ENCODE results near the gene CSNK2A1.

DNA sequence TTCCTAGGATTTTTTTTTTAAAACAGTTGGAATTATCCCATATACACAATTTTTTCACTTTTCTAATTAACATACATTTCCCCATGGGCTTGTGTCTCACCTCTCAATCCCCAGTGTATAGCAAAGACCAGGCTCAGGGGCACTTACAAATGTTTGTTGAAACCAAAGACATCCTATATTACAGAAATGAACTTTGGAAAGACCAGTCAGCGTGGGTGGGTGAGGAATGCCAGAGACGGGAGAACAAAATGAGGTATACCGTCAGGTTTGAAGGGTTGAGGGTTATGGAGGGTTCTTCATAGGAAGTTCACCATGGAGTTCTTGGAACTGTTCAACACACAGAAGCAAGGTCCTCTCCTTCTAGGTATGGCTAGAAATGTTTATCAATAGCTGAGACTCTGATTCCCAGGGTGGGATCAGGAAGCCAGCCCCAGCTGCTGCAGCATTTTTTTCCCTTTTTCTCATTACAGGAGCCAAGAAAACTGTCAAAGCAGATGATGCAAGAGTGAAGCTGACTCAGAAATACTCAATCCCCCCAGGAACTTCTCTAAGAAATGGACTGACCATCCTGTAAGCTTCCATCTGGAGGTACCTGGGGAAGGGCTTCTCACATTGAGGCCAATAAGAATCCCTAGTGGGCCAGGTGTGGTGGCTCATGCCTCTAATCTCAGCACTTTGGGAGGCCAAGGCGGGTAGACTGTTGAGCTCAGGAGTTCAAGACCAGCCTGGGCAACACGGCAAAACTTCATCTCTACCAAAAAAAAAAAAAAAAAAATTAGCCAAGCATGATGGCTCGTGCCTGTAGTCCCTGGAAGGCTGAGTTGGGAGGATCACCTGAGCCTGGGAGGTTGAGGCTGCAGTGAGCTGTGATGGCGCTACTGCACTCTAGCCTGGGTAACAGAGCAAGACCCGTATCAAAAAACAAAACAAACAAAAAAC lies 65.3 kb downstream of the CSNK2A1 start:
- no peak for TF ChIP-seq RAD21 (conservative IDR thresholded peaks at IDR 0.05)
- TF ChIP-seq, protein P1, sequence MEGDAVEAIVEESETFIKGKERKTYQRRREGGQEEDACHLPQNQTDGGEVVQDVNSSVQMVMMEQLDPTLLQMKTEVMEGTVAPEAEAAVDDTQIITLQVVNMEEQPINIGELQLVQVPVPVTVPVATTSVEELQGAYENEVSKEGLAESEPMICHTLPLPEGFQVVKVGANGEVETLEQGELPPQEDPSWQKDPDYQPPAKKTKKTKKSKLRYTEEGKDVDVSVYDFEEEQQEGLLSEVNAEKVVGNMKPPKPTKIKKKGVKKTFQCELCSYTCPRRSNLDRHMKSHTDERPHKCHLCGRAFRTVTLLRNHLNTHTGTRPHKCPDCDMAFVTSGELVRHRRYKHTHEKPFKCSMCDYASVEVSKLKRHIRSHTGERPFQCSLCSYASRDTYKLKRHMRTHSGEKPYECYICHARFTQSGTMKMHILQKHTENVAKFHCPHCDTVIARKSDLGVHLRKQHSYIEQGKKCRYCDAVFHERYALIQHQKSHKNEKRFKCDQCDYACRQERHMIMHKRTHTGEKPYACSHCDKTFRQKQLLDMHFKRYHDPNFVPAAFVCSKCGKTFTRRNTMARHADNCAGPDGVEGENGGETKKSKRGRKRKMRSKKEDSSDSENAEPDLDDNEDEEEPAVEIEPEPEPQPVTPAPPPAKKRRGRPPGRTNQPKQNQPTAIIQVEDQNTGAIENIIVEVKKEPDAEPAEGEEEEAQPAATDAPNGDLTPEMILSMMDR (IDR thresholded peaks at IDR 0.05; ENCODE audit: poor library complexity, severe bottlenecking), result no peak
- TF ChIP-seq, protein P2, sequence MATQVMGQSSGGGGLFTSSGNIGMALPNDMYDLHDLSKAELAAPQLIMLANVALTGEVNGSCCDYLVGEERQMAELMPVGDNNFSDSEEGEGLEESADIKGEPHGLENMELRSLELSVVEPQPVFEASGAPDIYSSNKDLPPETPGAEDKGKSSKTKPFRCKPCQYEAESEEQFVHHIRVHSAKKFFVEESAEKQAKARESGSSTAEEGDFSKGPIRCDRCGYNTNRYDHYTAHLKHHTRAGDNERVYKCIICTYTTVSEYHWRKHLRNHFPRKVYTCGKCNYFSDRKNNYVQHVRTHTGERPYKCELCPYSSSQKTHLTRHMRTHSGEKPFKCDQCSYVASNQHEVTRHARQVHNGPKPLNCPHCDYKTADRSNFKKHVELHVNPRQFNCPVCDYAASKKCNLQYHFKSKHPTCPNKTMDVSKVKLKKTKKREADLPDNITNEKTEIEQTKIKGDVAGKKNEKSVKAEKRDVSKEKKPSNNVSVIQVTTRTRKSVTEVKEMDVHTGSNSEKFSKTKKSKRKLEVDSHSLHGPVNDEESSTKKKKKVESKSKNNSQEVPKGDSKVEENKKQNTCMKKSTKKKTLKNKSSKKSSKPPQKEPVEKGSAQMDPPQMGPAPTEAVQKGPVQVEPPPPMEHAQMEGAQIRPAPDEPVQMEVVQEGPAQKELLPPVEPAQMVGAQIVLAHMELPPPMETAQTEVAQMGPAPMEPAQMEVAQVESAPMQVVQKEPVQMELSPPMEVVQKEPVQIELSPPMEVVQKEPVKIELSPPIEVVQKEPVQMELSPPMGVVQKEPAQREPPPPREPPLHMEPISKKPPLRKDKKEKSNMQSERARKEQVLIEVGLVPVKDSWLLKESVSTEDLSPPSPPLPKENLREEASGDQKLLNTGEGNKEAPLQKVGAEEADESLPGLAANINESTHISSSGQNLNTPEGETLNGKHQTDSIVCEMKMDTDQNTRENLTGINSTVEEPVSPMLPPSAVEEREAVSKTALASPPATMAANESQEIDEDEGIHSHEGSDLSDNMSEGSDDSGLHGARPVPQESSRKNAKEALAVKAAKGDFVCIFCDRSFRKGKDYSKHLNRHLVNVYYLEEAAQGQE (IDR thresholded peaks at IDR 0.05; ENCODE audit: borderline replicate concordance), result no peak
- TF ChIP-seq MXI1 (conservative IDR thresholded peaks at IDR 0.05; ENCODE audit: poor library complexity, severe bottlenecking), result no peak
- TF ChIP-seq POLR2AphosphoS5 (IDR thresholded peaks at IDR 0.05), result no peak
- no peak for TF ChIP-seq EP300 (conservative IDR thresholded peaks at IDR 0.05; ENCODE audit: poor library complexity, severe bottlenecking)
- TF ChIP-seq EZH2 (IDR thresholded peaks at IDR 0.05; ENCODE audit: borderline replicate concordance, insufficient read depth, low read length, poor library complexity, severe bottlenecking), result no peak
- no peak for TF ChIP-seq TAF1 (IDR thresholded peaks at IDR 0.05; ENCODE audit: low read depth)
